Fibroblast of villous mesenchyme (primary cell): ENCODE measurements around the gene NUP205. TPM values are rescaled to one million over a fixed set of nuclear protein-coding genes. Genes with fewer than 3 reads are reported as not detected.
"Not testable (repeated sequence)": the region's sequence is repeated elsewhere in the genome, so short reads cannot be mapped to it uniquely, and the experiment has no call there.

Experiments
- DNase-seq: peaks from one replicate; pipeline ENCODE4 v3.0.0-alpha.2; 2010; ENCODE audit warnings: low read depth
- H3K4me3 ChIP-seq: 2 replicates; pipeline ENCODE4 v1.5.1; 2011; ENCODE audit warnings: low read depth, mild to moderate bottlenecking, low read length
- CTCF ChIP-seq: IDR thresholded peaks from 2 replicates; pipeline ENCODE4 v1.5.1; 2012; ENCODE audit warnings: low read depth, mild to moderate bottlenecking, low read length; ENCODE audit not compliant: insufficient read depth
- small RNA-seq: library from RNA; depleted of rRNA; stranded (forward); fragments of <200 nt; gene quantifications from one replicate; pipeline ENCODE3, GENCODE V24; 2012
- total RNA-seq: library from RNA; depleted of rRNA; stranded (reverse); fragments of >200 nt; gene quantifications from 2 replicates; pipeline ENCODE4 v1.2.3, GENCODE V29; 2012

Gene NUP205
- total RNA-seq, 1 donor, result 75.6 TPM

DNA sequence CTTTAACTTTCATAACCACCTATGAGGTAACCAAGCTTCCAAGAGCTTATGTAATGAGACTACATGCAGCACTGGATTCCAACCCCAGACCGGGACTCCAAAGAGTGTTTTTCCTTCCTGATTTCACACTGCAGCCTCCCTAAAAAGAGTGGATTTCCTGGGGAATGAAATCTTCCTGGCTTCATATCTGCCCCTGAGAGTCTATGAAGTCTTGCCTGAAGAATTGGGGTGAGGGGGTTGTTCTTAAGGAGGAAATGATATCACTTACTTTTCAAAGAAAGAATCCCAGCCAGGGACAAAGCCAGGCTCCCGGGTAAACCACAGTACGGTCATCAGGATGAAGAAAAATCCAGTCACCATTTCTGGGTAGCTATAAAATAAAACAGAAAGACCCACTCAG lies 134.3 kb downstream of the NUP205 start:
- no peak for DNase-seq
- no peak overlapping the region for H3K4me3 ChIP-seq
- TF ChIP-seq CTCF, result no peak

- not testable (repeated sequence) for DNase-seq, H3K4me3 ChIP-seq
Measured at GRCh38 chr7:135692606-135693005, 134.9 kb downstream of the NUP205 start.

DNA sequence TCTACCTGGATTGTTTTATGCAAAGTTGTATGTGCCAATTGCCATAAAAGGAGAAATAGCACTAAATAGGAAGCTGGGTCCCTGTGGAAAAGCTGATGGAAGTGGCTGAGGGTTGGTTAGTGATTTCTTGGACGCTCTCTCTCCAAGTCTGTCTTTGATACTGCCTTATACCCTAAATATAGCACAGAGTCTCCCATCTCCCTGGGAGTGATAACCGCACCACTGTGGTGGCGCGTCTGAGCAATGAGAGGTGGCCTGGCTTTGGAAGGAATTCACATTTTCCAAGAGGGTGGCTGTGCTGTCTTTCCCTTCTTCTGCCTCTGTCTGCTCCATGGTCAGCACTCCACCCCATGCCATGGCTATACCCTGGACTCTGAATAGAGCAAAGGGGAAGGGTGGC lies 135.8 kb downstream of the NUP205 start:
- H3K4me3 ChIP-seq, result no peak overlapping the region
- TF ChIP-seq CTCF, result no peak
- no peak for DNase-seq

DNA sequence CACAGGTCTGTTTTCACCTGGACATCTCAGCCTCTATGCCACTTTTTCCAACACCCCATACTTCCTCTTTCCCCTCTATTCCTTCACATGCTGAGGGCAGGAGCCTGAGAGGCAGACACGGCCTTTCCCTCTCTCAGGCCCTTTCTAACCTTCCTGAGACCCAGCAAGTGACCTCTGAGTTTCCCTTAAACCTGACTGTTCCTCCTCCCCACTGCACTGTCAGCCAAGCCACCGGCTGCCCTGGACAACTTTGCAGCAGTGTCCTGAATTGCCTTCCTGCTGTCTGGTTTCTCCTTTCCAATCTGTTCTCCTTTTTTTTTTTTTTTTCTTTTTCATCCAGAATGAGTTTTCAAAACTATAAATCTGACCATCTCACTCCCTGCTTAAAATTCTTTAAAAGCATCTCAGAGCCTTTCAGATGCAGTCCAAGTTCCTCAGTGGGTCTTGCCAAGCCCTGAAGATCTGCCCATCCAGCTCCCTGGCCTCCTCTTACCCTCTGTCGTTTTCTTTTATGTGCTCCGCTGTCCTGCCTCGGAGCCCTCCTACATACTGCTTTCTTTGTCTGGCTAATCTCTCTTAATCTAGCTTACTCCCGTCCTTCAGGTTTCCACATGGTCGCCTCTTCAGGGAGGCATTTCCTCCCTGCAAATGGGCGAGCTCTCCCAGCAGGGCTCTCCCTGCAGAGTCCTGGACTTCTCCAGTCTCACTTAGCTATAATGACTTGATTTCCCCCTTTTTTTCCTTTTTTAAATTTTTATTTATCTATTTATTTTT lies 139.7 kb downstream of the NUP205 start:
- TF ChIP-seq CTCF, result no peak
- DNase-seq, result no peak

More for the DNA sequence above, 139.7 kb downstream of the NUP205 start:
- no peak overlapping the region for H3K4me3 ChIP-seq

Small RNAs within 50 kb of the gene (small RNA-seq; reads per million reads assigned to genes)
- gene RNU6-1154P, result not detected

Other genes starting within 250 kb of the NUP205 start
- 10.3 and 16.4 TPM in 2 replicates for gene CNOT4, start 47.8 kb upstream of the NUP205 start, total RNA-seq
- 18.6 and 19.0 TPM in 2 replicates for gene STMP1, start 104.6 kb downstream of the NUP205 start, total RNA-seq
- gene SLC13A4, start 170.3 kb downstream of the NUP205 start, total RNA-seq, result 0.32 TPM in 1 of 2 replicates, not detected in the other
- gene FAM180A, start 190.9 kb downstream of the NUP205 start, total RNA-seq, result 2.9 and 3.0 TPM in 2 replicates